Measurements from ENCODE around the gene UGT1A3.

GRCh38 chr2:233792720-233793119 is 63.9 kb downstream of the UGT1A3 start:
- no peak for TF ChIP-seq CTCF (IDR thresholded peaks at IDR 0.05)
- no peak for TF ChIP-seq POLR2A (IDR thresholded peaks at IDR 0.05)

All from lower leg skin (tissue), 3 donors.